Measurements from ENCODE around the gene CDH18.

DNA sequence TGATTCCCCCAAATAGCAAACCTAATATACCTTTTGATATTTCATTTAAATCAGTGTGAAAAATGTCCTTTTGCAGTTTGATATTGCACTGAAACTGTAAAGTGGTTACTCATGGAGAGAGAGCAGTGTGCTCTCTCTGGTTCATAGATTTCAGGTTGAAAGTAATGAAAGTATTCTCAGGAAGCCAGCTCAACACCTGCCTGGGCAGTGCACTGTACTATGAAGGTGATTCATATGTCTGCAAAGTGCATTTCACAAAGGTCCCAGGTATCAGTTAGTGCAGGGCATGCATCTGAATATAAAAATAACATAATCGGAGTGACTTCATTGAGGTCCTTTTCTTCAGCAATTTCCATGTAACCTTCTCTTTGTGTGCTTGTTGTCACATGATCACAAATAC, 274.3 kb downstream of the CDH18 start:
- TF ChIP-seq, protein P1, sequence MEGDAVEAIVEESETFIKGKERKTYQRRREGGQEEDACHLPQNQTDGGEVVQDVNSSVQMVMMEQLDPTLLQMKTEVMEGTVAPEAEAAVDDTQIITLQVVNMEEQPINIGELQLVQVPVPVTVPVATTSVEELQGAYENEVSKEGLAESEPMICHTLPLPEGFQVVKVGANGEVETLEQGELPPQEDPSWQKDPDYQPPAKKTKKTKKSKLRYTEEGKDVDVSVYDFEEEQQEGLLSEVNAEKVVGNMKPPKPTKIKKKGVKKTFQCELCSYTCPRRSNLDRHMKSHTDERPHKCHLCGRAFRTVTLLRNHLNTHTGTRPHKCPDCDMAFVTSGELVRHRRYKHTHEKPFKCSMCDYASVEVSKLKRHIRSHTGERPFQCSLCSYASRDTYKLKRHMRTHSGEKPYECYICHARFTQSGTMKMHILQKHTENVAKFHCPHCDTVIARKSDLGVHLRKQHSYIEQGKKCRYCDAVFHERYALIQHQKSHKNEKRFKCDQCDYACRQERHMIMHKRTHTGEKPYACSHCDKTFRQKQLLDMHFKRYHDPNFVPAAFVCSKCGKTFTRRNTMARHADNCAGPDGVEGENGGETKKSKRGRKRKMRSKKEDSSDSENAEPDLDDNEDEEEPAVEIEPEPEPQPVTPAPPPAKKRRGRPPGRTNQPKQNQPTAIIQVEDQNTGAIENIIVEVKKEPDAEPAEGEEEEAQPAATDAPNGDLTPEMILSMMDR (conservative IDR thresholded peaks at IDR 0.05; ENCODE audit: low read depth, low read length): no peak
- TF ChIP-seq FOS (IDR thresholded peaks at IDR 0.05; ENCODE audit: low read depth, low read length) (no peak), MXI1 (IDR thresholded peaks at IDR 0.05; ENCODE audit: borderline replicate concordance, low read depth, low read length) (no peak), RAD21 (IDR thresholded peaks at IDR 0.05; ENCODE audit: low read length) (no peak), POLR2A (IDR thresholded peaks at IDR 0.05; ENCODE audit: low read depth, low read length) (no peak), CEBPB (IDR thresholded peaks at IDR 0.05; ENCODE audit: low read depth, low read length) (no peak), MAZ (IDR thresholded peaks at IDR 0.05; ENCODE audit: borderline replicate concordance, low read depth, low read length) (no peak), SMC3 (IDR thresholded peaks at IDR 0.05; ENCODE audit: low read depth, low read length) (no peak), MAFK (IDR thresholded peaks at IDR 0.05; ENCODE audit: low read depth, low read length) (no peak), USF2 (IDR thresholded peaks at IDR 0.05; ENCODE audit: low read depth, low read length) (no peak), BHLHE40 (IDR thresholded peaks at IDR 0.05; ENCODE audit: low read depth, low read length) (no peak), RFX5 (IDR thresholded peaks at IDR 0.05; ENCODE audit: low read depth, low read length) (no peak)
- TF ChIP-seq, protein P2, sequence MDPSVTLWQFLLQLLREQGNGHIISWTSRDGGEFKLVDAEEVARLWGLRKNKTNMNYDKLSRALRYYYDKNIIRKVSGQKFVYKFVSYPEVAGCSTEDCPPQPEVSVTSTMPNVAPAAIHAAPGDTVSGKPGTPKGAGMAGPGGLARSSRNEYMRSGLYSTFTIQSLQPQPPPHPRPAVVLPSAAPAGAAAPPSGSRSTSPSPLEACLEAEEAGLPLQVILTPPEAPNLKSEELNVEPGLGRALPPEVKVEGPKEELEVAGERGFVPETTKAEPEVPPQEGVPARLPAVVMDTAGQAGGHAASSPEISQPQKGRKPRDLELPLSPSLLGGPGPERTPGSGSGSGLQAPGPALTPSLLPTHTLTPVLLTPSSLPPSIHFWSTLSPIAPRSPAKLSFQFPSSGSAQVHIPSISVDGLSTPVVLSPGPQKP (IDR thresholded peaks at IDR 0.05; ENCODE audit: borderline replicate concordance, low read depth, low read length): no peak
